Suprapubic skin (tissue), 4 donors: Measurements from ENCODE around the gene MON1B. TPM values are rescaled to one million over a fixed set of nuclear protein-coding genes. Genes with fewer than 3 reads are reported as not detected.
"Not testable (repeated sequence)": the region's sequence is repeated elsewhere in the genome, so short reads cannot be mapped to it uniquely, and the experiment has no call there.

Experiments used
- DNase-seq, 2 donors: peaks; one replicate each; pipeline ENCODE4 v3.0.0-alpha.2; 2019; ENCODE audit warnings: low spot score in 2 of 2
- H3K27ac ChIP-seq: fragments of 200-600 bp; sonication (generic); one replicate; pipeline ENCODE4 v1.5.1; 2019
- H3K27me3 ChIP-seq: fragments of 200-600 bp; sonication (generic); one replicate; pipeline ENCODE4 v1.5.1; 2019
- H3K36me3 ChIP-seq: fragments of 200-600 bp; sonication (generic); one replicate; pipeline ENCODE4 v1.5.1; 2019
- H3K4me1 ChIP-seq: fragments of 200-600 bp; sonication (generic); one replicate; pipeline ENCODE4 v1.5.1; 2019
- H3K4me3 ChIP-seq: fragments of 200-600 bp; sonication (generic); one replicate; pipeline ENCODE4 v1.5.1; 2019; ENCODE audit warnings: mild to moderate bottlenecking
- H3K9me3 ChIP-seq: fragments of 200-600 bp; sonication (generic); one replicate; pipeline ENCODE4 v1.5.1; 2019
- CTCF ChIP-seq, 2 donors: fragments of 200-600 bp in 1 of 2; fragments of 450-650 bp in 1 of 2; sonication (generic) in 1 of 2; IDR thresholded peaks; one replicate each; pipeline ENCODE4 v1.5.1; 2016 to 2019; ENCODE audit warnings: antibody characterized with exemption in 2 of 2, mild to moderate bottlenecking in 1 of 2, moderate library complexity in 1 of 2
- EP300 ChIP-seq: sonication (generic); formaldehyde crosslinking; IDR thresholded peaks from one replicate; pipeline ENCODE4 v1.6.1; 2017; ENCODE audit warnings: antibody characterized with exemption
- POLR2A ChIP-seq, 2 donors: fragments of 450-650 bp; IDR thresholded peaks; one replicate each; pipeline ENCODE4 v1.6.1; 2017; ENCODE audit warnings: antibody characterized with exemption in 2 of 2, mild to moderate bottlenecking in 2 of 2, moderate library complexity in 2 of 2
- POLR2AphosphoS5 ChIP-seq, 3 donors: sonication (generic); formaldehyde crosslinking; IDR thresholded peaks; one replicate each; pipeline ENCODE4 v1.6.1; 2017; ENCODE audit warnings: antibody characterized with exemption in 3 of 3
- WGBS: methylation state at CpG from one replicate; pipeline ENCODE4 v1.1.5; 2018; 5-methylcytosine and 5-hydroxymethylcytosine counted together
- total RNA-seq, 4 donors: library from RNA; depleted of rRNA; stranded (reverse); fragments of >200 nt; gene quantifications; one replicate each; pipeline ENCODE4 v1.1.0, GENCODE V29; 2016

MON1B gene
- total RNA-seq, 4 donors from 2014 or later = 20.8 to 27.1 (median 23.3) TPM

GRCh38 chr16:77234611-77235010 lies 43.6 kb downstream of the MON1B start:
- no peak for TF ChIP-seq CTCF (IDR thresholded peaks at IDR 0.05)
- no peak for TF ChIP-seq EP300
- TF ChIP-seq POLR2A (IDR thresholded peaks at IDR 0.05) = no peak
- TF ChIP-seq POLR2AphosphoS5 (IDR thresholded peaks at IDR 0.05) = no peak
- no peak overlapping the region for H3K27ac ChIP-seq
- WGBS = 33% methylated on average over 11 of the region's 11 CpGs
- H3K36me3 ChIP-seq = no peaks in the 10 kb centered on the region
- no peak for DNase-seq
- H3K4me3 ChIP-seq = no peak overlapping the region
- H3K4me1 ChIP-seq = peaks cover 4% of the 10 kb centered on the region
- peaks cover 9% of the 10 kb centered on the region for H3K27me3 ChIP-seq
- no peaks in the 10 kb centered on the region for H3K9me3 ChIP-seq

GRCh38 chr16:77236063-77236511 lies 45.1 kb downstream of the MON1B start:
- Histone ChIP-seq H3K4me3 (peak overlapping the region; percentile 22), H3K9me3 (no peaks in the 10 kb centered on the region), H3K36me3 (no peaks in the 10 kb centered on the region), H3K4me1 (peaks cover 4% of the 10 kb centered on the region), H3K27ac (no peak overlapping the region), H3K27me3 (peaks cover 9% of the 10 kb centered on the region)
- DNase-seq = peak; percentile 89 to 90
- TF ChIP-seq POLR2AphosphoS5 (IDR thresholded peaks at IDR 0.05) (peak in 1 of 3 donors; percentile 65), POLR2A (IDR thresholded peaks at IDR 0.05) (no peak), EP300 (no peak), CTCF (IDR thresholded peaks at IDR 0.05) (peak; percentile 99)
- WGBS = 11% methylated on average over 7 of the region's 21 CpGs

GRCh38 chr16:77238593-77238992 lies 47.6 kb downstream of the MON1B start:
- DNase-seq = no peak
- no peak for TF ChIP-seq CTCF (IDR thresholded peaks at IDR 0.05)
- TF ChIP-seq EP300 = no peak
- no peak for TF ChIP-seq POLR2A (IDR thresholded peaks at IDR 0.05)
- TF ChIP-seq POLR2AphosphoS5 (IDR thresholded peaks at IDR 0.05) = no peak
- WGBS = 73% methylated on average over 5 of the region's 5 CpGs
- Histone ChIP-seq H3K27me3 (peaks cover 9% of the 10 kb centered on the region), H3K9me3 (no peaks in the 10 kb centered on the region), H3K36me3 (no peaks in the 10 kb centered on the region), H3K27ac (no peak overlapping the region), H3K4me3 (no peak overlapping the region), H3K4me1 (peaks cover 4% of the 10 kb centered on the region)

GRCh38 chr16:77242471-77242870 lies 51.5 kb downstream of the MON1B start:
- H3K4me1 ChIP-seq, H3K9me3 ChIP-seq, H3K36me3 ChIP-seq, H3K27me3 ChIP-seq, DNase-seq, H3K27ac ChIP-seq, H3K4me3 ChIP-seq: not testable (repeated sequence)
- WGBS = 93% methylated on average over 5 of the region's 5 CpGs

- Histone ChIP-seq H3K27ac (no peak overlapping the region), H3K4me1 (no peaks in the 10 kb centered on the region), H3K9me3 (no peaks in the 10 kb centered on the region), H3K4me3 (no peak overlapping the region), H3K27me3 (peaks cover 2% of the 10 kb centered on the region), H3K36me3 (no peaks in the 10 kb centered on the region)
- no peak for DNase-seq
- WGBS = 79% methylated on average over 2 of the region's 2 CpGs
- TF ChIP-seq EP300 (no peak), POLR2A (IDR thresholded peaks at IDR 0.05) (no peak), POLR2AphosphoS5 (IDR thresholded peaks at IDR 0.05) (no peak), CTCF (IDR thresholded peaks at IDR 0.05) (no peak)
Observed at GRCh38 chr16:77246150-77246549, 55.2 kb downstream of the MON1B start.

- no peak for DNase-seq
- Histone ChIP-seq H3K27ac (no peak overlapping the region), H3K36me3 (no peaks in the 10 kb centered on the region), H3K4me1 (no peaks in the 10 kb centered on the region), H3K27me3 (peaks cover 2% of the 10 kb centered on the region), H3K4me3 (no peak overlapping the region), H3K9me3 (no peaks in the 10 kb centered on the region)
- 62% methylated on average over 4 of the region's 4 CpGs for WGBS
- TF ChIP-seq EP300 (no peak), CTCF (IDR thresholded peaks at IDR 0.05) (no peak), POLR2A (IDR thresholded peaks at IDR 0.05) (no peak), POLR2AphosphoS5 (IDR thresholded peaks at IDR 0.05) (no peak)
Observed at GRCh38 chr16:77250400-77250799, 59.4 kb downstream of the MON1B start.
